Measurements from ENCODE around the gene TSC1. TPM values are rescaled to one million over a fixed set of nuclear protein-coding genes. Genes with fewer than 3 reads are reported as not detected.
"Not testable (repeated sequence)": the region's sequence is repeated elsewhere in the genome, so short reads cannot be mapped to it uniquely, and the experiment has no call there.

Gene TSC1
- total RNA-seq, 2 experiments from 2014 or later, result 28.7 to 66.2 TPM

- ChIA-PET CTCF (ENCODE audit: unreplicated experiment) (no interaction called here), POLR2A (no interaction called here)
- DNase-seq (ENCODE audit: low spot score), result no peak
- Histone ChIP-seq H3K4me2 (ENCODE audit: low read length) (no peak overlapping the region), H4K20me1 (ENCODE audit: insufficient read depth, low read length) (no peaks in the 10 kb centered on the region), H3K4me1 (ENCODE audit: insufficient read depth, low read length, poor library complexity, severe bottlenecking) (no peaks in the 10 kb centered on the region), H3K27ac (ENCODE audit: low read depth, low read length, poor library complexity, severe bottlenecking) (no peak overlapping the region), H3K36me3 (ENCODE audit: insufficient read depth, low read length) (no peaks in the 10 kb centered on the region), H2AFZ (ENCODE audit: low read length) (no peak overlapping the region), H3K4me3 (ENCODE audit: low read depth, low read length, poor library complexity, severe bottlenecking) (no peak overlapping the region), H3K9me2 (ENCODE audit: insufficient read depth, low read length) (no peaks in the 10 kb centered on the region), H3K79me2 (ENCODE audit: insufficient read depth, low read depth, low read length) (no peaks in the 10 kb centered on the region), H3K9me3 (ENCODE audit: low read length) (no peaks in the 10 kb centered on the region)
- BruUV-seq (replicated peaks), result no TSS peak
- no peak for TF ChIP-seq EZH2phosphoT487 (IDR thresholded peaks at IDR 0.05; ENCODE audit: borderline replicate concordance, low read depth, low read length)
- no peak for TF ChIP-seq CTCF (conservative IDR thresholded peaks at IDR 0.05; ENCODE audit: low read length)
- intact Hi-C loops (cut with micrococcal nuclease; ENCODE audit: unreplicated experiment), result loop anchor here (5.0 kb wide), 1 partner anchor 167 kb away; no protein-coding TSS in a partner anchor
Measured at GRCh38 chr9:132969783-132970182, 25.4 kb upstream of the TSC1 start.

- H3K9me3 ChIP-seq (ENCODE audit: low read length); H3K4me1 ChIP-seq (ENCODE audit: insufficient read depth, low read length, poor library complexity, severe bottlenecking); H4K20me1 ChIP-seq (ENCODE audit: insufficient read depth, low read length); H3K9me2 ChIP-seq (ENCODE audit: insufficient read depth, low read length); H2AFZ ChIP-seq (ENCODE audit: low read length); H3K79me2 ChIP-seq (ENCODE audit: insufficient read depth, low read depth, low read length); H3K4me3 ChIP-seq (ENCODE audit: low read depth, low read length, poor library complexity, severe bottlenecking); intact Hi-C loops (cut with micrococcal nuclease; ENCODE audit: unreplicated experiment); DNase-seq (ENCODE audit: low spot score); POLR2A ChIA-PET; H3K36me3 ChIP-seq (ENCODE audit: insufficient read depth, low read length); H3K4me2 ChIP-seq (ENCODE audit: low read length); BruUV-seq (replicated peaks); H3K27ac ChIP-seq (ENCODE audit: low read depth, low read length, poor library complexity, severe bottlenecking); CTCF ChIA-PET (ENCODE audit: unreplicated experiment): not testable (repeated sequence)
Measured at GRCh38 chr9:132967908-132968307, 23.5 kb upstream of the TSC1 start.

GRCh38 chr9:132965478-132965877 lies 21.1 kb upstream of the TSC1 start:
- H3K79me2 ChIP-seq (ENCODE audit: insufficient read depth, low read depth, low read length), result no peaks in the 10 kb centered on the region
- no peaks in the 10 kb centered on the region for H4K20me1 ChIP-seq (ENCODE audit: insufficient read depth, low read length)
- H3K9me2 ChIP-seq (ENCODE audit: insufficient read depth, low read length), result no peaks in the 10 kb centered on the region
- ChIA-PET CTCF (ENCODE audit: unreplicated experiment) (no interaction called here), POLR2A (no interaction called here)
- H2AFZ ChIP-seq (ENCODE audit: low read length), result no peak overlapping the region
- H3K4me1 ChIP-seq (ENCODE audit: insufficient read depth, low read length, poor library complexity, severe bottlenecking), result no peaks in the 10 kb centered on the region
- H3K27ac ChIP-seq (ENCODE audit: low read depth, low read length, poor library complexity, severe bottlenecking), result no peak overlapping the region
- no peak overlapping the region for H3K4me2 ChIP-seq (ENCODE audit: low read length)
- intact Hi-C loops (cut with micrococcal nuclease; ENCODE audit: unreplicated experiment), result no loop called here
- TF ChIP-seq EZH2phosphoT487 (IDR thresholded peaks at IDR 0.05; ENCODE audit: borderline replicate concordance, low read depth, low read length), result no peak
- TF ChIP-seq CTCF (conservative IDR thresholded peaks at IDR 0.05; ENCODE audit: low read length), result no peak
- no peaks in the 10 kb centered on the region for H3K36me3 ChIP-seq (ENCODE audit: insufficient read depth, low read length)
- DNase-seq (ENCODE audit: low spot score), result no peak
- BruUV-seq (replicated peaks), result no TSS peak
- no peak overlapping the region for H3K4me3 ChIP-seq (ENCODE audit: low read depth, low read length, poor library complexity, severe bottlenecking)
- H3K9me3 ChIP-seq (ENCODE audit: low read length), result no peaks in the 10 kb centered on the region

Data from OCI-LY7 (cell line).